GM12872 (cell line): ENCODE data around the gene AMFR.

Experiments
- TF ChIP-seq, protein P1 (sequence below): IDR thresholded peaks from 3 replicates; pipeline ENCODE4 v1.5.1; 2011; ENCODE audit warnings: low read depth, mild to moderate bottlenecking, low read length, moderate library complexity; ENCODE audit not compliant: insufficient read depth

AMFR gene

DNA sequence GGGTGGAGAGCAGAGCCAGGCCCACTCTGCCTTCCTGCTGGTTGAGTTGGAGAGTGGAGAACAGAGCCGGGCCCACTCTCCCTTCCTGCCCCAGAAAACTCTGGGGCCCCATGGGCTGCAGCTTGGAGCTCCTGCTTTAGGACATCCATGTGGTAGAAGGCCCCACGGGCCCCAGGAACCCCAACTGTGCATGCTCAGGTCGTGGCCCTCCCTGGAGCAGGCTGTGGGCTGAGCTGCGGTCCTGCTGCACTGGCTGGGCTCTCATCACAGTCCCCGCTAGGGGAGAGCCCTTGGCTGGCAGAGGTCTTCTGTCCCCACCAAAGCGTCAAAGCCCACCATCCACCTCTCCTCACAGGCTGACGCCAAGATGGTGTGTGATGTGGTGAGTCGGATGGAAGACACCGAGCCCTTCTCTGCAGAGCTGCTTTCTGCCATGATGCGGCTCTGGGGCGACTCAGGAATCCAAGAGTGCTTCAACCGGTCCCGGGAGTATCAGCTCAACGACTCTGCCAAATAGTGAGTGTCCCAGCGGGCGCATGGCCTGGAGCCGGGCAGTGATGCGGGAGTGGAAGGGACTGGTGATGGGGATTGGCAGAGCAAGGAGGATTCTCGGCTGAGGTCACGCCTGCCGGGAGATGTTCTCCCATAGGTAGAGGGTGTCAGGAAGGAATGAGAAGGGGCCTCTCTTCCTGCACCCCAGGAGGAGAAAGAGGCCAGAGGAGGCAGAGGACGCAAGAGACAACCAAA lies 96.9 kb downstream of the AMFR start:
- TF ChIP-seq, protein P1, sequence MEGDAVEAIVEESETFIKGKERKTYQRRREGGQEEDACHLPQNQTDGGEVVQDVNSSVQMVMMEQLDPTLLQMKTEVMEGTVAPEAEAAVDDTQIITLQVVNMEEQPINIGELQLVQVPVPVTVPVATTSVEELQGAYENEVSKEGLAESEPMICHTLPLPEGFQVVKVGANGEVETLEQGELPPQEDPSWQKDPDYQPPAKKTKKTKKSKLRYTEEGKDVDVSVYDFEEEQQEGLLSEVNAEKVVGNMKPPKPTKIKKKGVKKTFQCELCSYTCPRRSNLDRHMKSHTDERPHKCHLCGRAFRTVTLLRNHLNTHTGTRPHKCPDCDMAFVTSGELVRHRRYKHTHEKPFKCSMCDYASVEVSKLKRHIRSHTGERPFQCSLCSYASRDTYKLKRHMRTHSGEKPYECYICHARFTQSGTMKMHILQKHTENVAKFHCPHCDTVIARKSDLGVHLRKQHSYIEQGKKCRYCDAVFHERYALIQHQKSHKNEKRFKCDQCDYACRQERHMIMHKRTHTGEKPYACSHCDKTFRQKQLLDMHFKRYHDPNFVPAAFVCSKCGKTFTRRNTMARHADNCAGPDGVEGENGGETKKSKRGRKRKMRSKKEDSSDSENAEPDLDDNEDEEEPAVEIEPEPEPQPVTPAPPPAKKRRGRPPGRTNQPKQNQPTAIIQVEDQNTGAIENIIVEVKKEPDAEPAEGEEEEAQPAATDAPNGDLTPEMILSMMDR = no peak

DNA sequence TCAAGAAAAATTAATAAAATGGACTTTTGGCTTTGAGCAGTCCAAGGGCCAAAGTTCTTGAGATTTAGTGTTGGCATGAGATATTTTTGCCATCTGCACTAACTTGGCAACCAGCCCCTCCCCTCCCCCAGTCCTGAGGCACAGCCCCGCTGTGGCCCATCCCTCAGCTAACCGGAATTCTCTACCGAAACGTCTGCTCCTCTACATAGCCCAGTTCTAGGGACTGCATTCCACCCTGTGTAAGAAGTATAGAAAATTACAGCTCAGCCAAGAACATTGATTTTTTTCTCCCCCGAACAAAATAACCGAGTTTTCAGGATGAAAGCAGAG lies 97.5 kb downstream of the AMFR start:
- TF ChIP-seq, protein P1 = no peak

DNA sequence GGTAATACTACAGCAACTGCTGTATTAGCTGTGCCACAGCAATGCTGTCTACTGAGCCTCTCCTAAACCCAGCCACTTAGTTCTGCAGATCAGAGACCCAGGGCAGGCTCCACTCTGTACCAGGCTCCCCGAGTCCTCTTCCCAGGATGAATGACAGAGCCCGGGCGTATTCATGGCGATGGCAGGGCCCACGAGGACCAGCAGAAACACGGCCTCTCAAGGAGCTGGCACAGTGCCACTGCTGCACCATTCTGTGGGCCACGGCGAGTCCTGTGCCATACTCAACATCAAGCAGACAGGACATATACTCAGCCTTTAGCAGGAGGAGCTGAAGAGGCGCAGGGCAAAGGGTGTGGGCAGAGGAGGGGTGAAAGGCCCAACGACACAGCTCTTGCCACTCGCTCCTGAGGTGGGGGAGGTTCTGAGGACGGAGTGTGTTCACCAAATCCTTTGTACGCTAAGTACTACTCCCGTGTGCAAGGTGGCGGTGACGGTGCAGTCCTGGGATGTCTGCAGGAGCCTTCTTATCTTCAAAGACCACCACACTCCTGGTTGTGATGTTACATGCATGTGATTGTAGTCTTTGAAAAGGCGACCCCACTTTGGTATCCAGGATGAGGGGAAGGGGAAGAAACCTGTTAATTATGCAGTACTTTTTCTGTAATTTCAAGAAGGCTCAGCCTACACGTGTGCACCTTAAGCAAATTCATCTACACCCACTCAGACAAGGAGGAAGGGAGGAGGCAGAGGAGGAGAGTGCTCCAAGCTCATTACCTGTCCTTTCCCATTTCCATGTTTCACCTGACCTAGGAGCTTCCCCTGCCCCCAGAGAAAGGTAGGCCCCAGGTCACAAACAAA lies 98.0 kb downstream of the AMFR start:
- TF ChIP-seq, protein P1 = no peak

DNA sequence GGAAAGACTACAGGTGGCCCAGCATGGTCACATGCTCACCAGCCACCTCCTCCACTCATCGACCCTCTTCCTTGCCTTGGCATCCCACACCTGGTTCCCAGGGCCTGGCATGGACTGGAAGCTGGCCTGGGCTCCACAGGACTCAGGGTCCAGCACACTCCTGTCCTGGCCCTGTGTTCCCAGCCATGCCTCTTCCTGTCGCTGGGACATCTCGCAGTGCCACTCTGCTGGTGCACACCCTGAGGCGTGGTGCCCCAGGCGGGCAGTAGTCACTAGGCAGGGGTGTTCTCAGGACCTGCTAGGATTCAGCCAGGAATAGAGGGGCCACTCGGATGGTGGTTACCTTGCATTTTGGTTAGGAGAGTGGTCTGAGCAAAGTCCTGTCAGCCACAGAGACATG lies 99.4 kb downstream of the AMFR start:
- TF ChIP-seq, protein P1 = no peak

DNA sequence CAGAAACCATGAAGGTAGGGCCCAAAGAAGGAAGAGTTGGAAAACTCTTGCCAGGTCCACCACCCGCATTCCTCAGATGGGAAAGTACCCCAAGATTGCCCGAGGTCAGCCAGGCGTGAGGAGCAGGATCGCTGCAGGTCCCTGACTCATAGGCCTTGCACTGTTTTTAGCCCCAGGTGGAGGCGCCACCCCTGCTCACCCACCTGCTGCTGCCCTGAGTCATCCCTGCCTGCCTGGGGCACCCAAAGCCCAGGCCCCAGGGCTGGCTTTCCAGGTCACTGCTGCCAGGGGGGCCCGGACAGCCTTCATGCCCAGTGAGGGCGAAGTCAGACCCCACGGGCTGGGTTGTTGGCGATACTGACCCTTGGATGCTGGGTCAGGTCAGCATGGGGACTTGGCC lies 100.9 kb downstream of the AMFR start:
- TF ChIP-seq, protein P1 = no peak

DNA sequence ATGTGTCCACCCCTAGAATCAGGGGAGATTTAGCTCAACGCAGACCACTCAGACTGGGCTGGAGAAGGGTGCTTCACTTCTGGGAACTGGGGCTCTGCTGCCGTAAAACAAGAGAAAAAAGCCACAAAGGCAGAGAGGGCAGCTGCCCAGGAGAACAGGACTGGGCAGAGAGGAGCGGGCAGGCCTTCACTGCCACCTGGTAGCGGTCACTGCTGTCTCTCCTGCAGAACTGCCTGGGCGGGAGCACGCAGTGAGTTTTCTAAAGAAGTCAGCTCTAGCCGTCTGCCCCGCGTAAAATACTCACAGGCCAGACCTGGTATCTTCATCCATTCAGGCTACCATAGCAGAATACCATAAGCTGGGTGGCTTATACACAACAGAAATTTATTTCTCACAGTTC lies 103.8 kb downstream of the AMFR start:
- TF ChIP-seq, protein P1 = no peak

DNA sequence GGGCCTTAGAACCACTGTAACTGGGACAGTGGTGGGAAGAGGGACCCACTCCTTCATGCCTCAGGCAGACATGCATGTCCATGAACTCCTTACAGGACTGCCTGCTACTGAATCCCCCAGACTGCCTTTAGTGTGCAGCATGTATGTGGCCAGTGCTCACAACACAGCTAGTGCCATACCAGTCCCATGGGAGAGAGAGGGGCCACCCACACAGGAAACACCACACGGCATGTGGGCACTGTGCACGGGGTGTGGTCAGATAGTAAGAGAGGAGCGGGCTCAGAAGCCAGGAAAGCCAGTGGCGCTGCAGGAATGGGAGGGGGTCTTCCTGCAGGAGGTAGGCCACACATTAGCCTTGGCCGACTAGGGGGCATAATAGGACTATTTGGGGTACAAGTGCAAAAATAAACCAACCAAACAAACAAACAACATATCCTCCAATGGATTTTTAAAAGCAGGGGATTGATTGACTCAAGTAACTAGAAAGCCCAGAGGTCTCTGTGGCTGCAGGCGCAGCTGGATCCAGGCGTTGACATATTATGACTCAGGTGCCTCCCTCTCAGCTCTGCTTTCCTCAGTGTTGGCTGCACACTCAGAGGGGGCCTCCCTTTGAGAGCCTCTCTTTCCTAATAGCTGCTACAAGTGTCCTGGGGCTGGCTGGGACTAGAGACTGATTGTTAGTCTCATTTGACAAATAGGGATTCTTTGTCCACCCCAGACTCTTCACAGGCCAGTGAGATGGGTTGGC lies 104.4 kb downstream of the AMFR start:
- TF ChIP-seq, protein P1 = no peak
